Neural progenitor cell (in vitro differentiated cells): Measurements from ENCODE around the gene PROK1. TPM values are rescaled to one million over a fixed set of nuclear protein-coding genes. Genes with fewer than 3 reads are reported as not detected.
A peak's percentile ranks its signal among the peaks of the same experiment; 100 is the strongest.

Source experiments
- DNase-seq: peaks from one replicate; pipeline ENCODE4 v3.0.0-alpha.2; 2016; ENCODE audit warnings: low spot score
- H2AFZ ChIP-seq: fragments of 200-600 bp; sonication (generic); replicated peaks from 2 replicates; pipeline ENCODE4 v1.6.1; 2016; ENCODE audit warnings: antibody characterized with exemption
- H3F3A ChIP-seq: fragments of 200-600 bp; sonication (generic); 2 replicates; pipeline ENCODE4 v1.6.1; 2016; ENCODE audit warnings: antibody characterized with exemption, low read depth
- H3K27ac ChIP-seq: fragments of 200-600 bp; sonication (generic); 2 replicates; pipeline ENCODE4 v1.5.1; 2016; ENCODE audit warnings: mild to moderate bottlenecking
- H3K27me3 ChIP-seq: fragments of 200-600 bp; sonication (generic); 2 replicates; pipeline ENCODE4 v1.6.1; 2016; ENCODE audit warnings: mild to moderate bottlenecking, moderate library complexity
- H3K36me3 ChIP-seq: fragments of 200-600 bp; sonication (generic); 2 replicates; pipeline ENCODE4 v1.5.1; 2016
- H3K4me1 ChIP-seq: fragments of 200-600 bp; sonication (generic); 2 replicates; pipeline ENCODE4 v1.6.1; 2016; ENCODE audit warnings: mixed run types
- H3K4me2 ChIP-seq: fragments of 200-600 bp; sonication (generic); 2 replicates; pipeline ENCODE4 v1.6.1; 2016
- H3K4me3 ChIP-seq: fragments of 200-600 bp; sonication (generic); 2 replicates; pipeline ENCODE4 v1.5.1; 2016
- H3K79me2 ChIP-seq: fragments of 200-600 bp; sonication (generic); 2 replicates; pipeline ENCODE4 v1.6.1; 2016; ENCODE audit warnings: low read depth
- H3K9ac ChIP-seq: fragments of 200-600 bp; sonication (generic); 2 replicates; pipeline ENCODE4 v1.6.1; 2016
- H3K9me3 ChIP-seq: fragments of 200-600 bp; sonication (generic); 2 replicates; pipeline ENCODE4 v1.5.1; 2016; ENCODE audit warnings: low read depth
- H4K20me1 ChIP-seq: fragments of 200-600 bp; sonication (generic); 2 replicates; pipeline ENCODE4 v1.6.1; 2016; ENCODE audit warnings: low read depth
- H3K27ac Mint-ChIP-seq: 3 replicates; pipeline ENCODE4 v1.8.0; 2021; ENCODE audit warnings: mixed read lengths
- H3K27me3 Mint-ChIP-seq: 2 replicates; pipeline ENCODE4 v1.8.0; 2022; ENCODE audit warnings: low read depth, mild to moderate bottlenecking, inconsistent platforms, moderate library complexity, mixed read lengths; ENCODE audit not compliant: insufficient read depth
- H3K36me3 Mint-ChIP-seq: 3 replicates; pipeline ENCODE4 v1.8.0; 2021; ENCODE audit warnings: mixed read lengths
- H3K4me1 Mint-ChIP-seq: 3 replicates; pipeline ENCODE4 v1.8.0; 2021; ENCODE audit warnings: mixed read lengths
- H3K4me3 Mint-ChIP-seq: 3 replicates; pipeline ENCODE4 v1.8.0; 2021; ENCODE audit warnings: mild to moderate bottlenecking, moderate library complexity, mixed read lengths
- H3K9me3 Mint-ChIP-seq: 3 replicates; pipeline ENCODE4 v1.8.0; 2020; ENCODE audit warnings: mixed read lengths
- EZH2 ChIP-seq: fragments of 200-600 bp; sonication (generic); IDR thresholded peaks from 2 replicates; pipeline ENCODE4 v1.6.1; 2017; ENCODE audit warnings: antibody characterized with exemption, mild to moderate bottlenecking, moderate library complexity
- EZH2phosphoT487 ChIP-seq: fragments of 200-600 bp; sonication (generic); IDR thresholded peaks from 2 replicates; pipeline ENCODE4 v1.6.1; 2017; ENCODE audit warnings: antibody characterized with exemption
- total RNA-seq: library from RNA; depleted of rRNA; stranded (reverse); fragments of >200 nt; gene quantifications from 2 replicates; pipeline ENCODE4 v1.2.3, GENCODE V29; 2015; ENCODE audit warnings: low replicate concordance
- TF ChIP-seq, protein P1 (sequence below): fragments of 200-600 bp; sonication (generic); IDR thresholded peaks from 2 replicates; pipeline ENCODE4 v1.5.1; 2017; ENCODE audit warnings: antibody characterized with exemption, mild to moderate bottlenecking

The PROK1 gene
- total RNA-seq, 1 donor from 2014 or later: not detected

DNA sequence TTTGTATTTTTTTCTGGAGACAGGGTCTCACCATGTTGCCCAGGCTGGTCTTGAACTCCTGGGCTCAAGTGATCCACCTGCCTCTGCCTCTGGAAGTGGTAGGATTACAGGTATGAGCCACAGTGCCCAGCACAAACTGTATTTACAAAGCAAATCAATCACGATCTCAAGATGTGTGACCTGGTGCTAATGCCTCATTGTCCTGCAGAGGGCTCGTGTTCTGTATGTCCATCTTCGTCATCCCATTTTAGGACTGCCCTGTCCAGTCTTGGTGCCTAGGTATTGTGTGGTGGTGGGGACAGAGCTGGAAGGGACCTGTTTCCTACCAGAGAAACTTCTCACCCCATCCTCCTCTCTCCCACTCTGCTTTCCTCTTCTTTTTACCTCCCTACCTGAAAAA, 20.2 kb downstream of the PROK1 start:
- Mint-ChIP-seq H3K4me3 (no peak overlapping the region), H3K27ac (no peak overlapping the region), H3K27me3 (peaks cover 13% of the 10 kb centered on the region), H3K9me3 (no peaks in the 10 kb centered on the region), H3K36me3 (no peaks in the 10 kb centered on the region), H3K4me1 (peaks cover 7% of the 10 kb centered on the region)
- no peak overlapping the region for H3K4me3 ChIP-seq
- H4K20me1 ChIP-seq: no peaks in the 10 kb centered on the region
- H2AFZ ChIP-seq: no peak overlapping the region
- H3F3A ChIP-seq: no peaks in the 10 kb centered on the region
- no peaks in the 10 kb centered on the region for H3K27me3 ChIP-seq
- no peaks in the 10 kb centered on the region for H3K9me3 ChIP-seq
- no peaks in the 10 kb centered on the region for H3K4me1 ChIP-seq
- no peak overlapping the region for H3K9ac ChIP-seq
- TF ChIP-seq, protein P1, sequence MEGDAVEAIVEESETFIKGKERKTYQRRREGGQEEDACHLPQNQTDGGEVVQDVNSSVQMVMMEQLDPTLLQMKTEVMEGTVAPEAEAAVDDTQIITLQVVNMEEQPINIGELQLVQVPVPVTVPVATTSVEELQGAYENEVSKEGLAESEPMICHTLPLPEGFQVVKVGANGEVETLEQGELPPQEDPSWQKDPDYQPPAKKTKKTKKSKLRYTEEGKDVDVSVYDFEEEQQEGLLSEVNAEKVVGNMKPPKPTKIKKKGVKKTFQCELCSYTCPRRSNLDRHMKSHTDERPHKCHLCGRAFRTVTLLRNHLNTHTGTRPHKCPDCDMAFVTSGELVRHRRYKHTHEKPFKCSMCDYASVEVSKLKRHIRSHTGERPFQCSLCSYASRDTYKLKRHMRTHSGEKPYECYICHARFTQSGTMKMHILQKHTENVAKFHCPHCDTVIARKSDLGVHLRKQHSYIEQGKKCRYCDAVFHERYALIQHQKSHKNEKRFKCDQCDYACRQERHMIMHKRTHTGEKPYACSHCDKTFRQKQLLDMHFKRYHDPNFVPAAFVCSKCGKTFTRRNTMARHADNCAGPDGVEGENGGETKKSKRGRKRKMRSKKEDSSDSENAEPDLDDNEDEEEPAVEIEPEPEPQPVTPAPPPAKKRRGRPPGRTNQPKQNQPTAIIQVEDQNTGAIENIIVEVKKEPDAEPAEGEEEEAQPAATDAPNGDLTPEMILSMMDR: no peak
- TF ChIP-seq EZH2phosphoT487 (no peak), EZH2 (no peak)
- no peak overlapping the region for H3K27ac ChIP-seq
- DNase-seq: no peak
- H3K79me2 ChIP-seq: no peaks in the 10 kb centered on the region
- no peak overlapping the region for H3K4me2 ChIP-seq
- no peaks in the 10 kb centered on the region for H3K36me3 ChIP-seq

GRCh38 chr1:110472546-110472945, 21.6 kb downstream of the PROK1 start:
- Mint-ChIP-seq H3K27me3 (peaks cover 13% of the 10 kb centered on the region), H3K27ac (no peak overlapping the region), H3K9me3 (no peaks in the 10 kb centered on the region), H3K4me1 (peaks cover 4% of the 10 kb centered on the region), H3K4me3 (no peak overlapping the region), H3K36me3 (no peaks in the 10 kb centered on the region)
- Histone ChIP-seq H4K20me1 (no peaks in the 10 kb centered on the region), H3K4me1 (no peaks in the 10 kb centered on the region), H3K9ac (no peak overlapping the region), H3K79me2 (no peaks in the 10 kb centered on the region), H2AFZ (no peak overlapping the region), H3K27me3 (no peaks in the 10 kb centered on the region), H3K27ac (no peak overlapping the region), H3K4me2 (no peak overlapping the region), H3K9me3 (no peaks in the 10 kb centered on the region), H3F3A (no peaks in the 10 kb centered on the region), H3K4me3 (no peak overlapping the region), H3K36me3 (no peaks in the 10 kb centered on the region)
- DNase-seq: no peak
- no peak for TF ChIP-seq EZH2

- Histone ChIP-seq H3K9ac (no peak overlapping the region), H3K27me3 (no peaks in the 10 kb centered on the region), H3K4me3 (no peak overlapping the region), H3K79me2 (no peaks in the 10 kb centered on the region), H2AFZ (no peak overlapping the region), H3K36me3 (no peaks in the 10 kb centered on the region), H3K9me3 (no peaks in the 10 kb centered on the region), H3K4me2 (no peak overlapping the region), H3F3A (no peaks in the 10 kb centered on the region), H4K20me1 (no peaks in the 10 kb centered on the region), H3K4me1 (no peaks in the 10 kb centered on the region), H3K27ac (no peak overlapping the region)
- H3K27ac Mint-ChIP-seq: no peak overlapping the region
- peaks cover 7% of the 10 kb centered on the region for H3K4me1 Mint-ChIP-seq
- no peak for DNase-seq
- H3K9me3 Mint-ChIP-seq: no peaks in the 10 kb centered on the region
- no peak for TF ChIP-seq EZH2
- TF ChIP-seq EZH2phosphoT487: no peak
- TF ChIP-seq, protein P1: no peak
- H3K27me3 Mint-ChIP-seq: peaks cover 11% of the 10 kb centered on the region
- H3K4me3 Mint-ChIP-seq: no peak overlapping the region
- H3K36me3 Mint-ChIP-seq: no peaks in the 10 kb centered on the region
Observed at GRCh38 chr1:110474444-110474843, 23.5 kb downstream of the PROK1 start.

DNA sequence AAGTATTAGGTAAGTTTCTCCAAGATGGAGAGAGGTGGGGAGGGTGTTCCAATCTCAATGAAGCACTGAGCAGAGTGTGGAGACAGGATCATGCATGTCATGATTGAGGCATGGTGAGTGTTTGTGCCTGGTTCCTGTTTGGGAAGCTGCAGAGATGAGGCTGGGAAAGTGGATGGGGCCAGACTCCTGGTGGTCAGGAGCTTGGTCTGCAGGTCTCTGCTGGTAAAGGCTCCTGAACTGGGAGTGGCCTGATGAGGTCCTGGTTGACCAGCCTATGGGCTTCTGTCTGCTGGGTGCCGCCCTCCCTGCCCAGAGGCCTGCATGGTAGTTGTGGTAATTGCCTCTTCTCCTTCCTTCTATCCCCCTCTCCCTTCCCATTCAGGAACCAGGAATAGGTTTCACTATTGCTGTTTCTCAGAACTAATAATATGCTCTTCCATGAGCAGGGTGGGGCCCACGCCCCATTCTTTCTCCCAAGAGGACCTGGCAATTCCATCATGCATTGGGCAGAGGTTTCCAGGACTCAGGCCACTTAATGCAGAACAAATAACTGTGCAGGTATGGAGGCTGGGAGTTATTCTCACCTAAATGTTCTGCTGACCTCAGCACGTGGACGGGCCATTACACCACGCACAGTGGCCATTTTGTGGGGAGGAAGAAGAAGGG, 24.5 kb downstream of the PROK1 start:
- Histone ChIP-seq H3K4me1 (no peaks in the 10 kb centered on the region), H3K36me3 (no peaks in the 10 kb centered on the region), H2AFZ (no peak overlapping the region), H3K4me2 (no peak overlapping the region), H3K27ac (no peak overlapping the region), H3K27me3 (no peaks in the 10 kb centered on the region), H3K9me3 (no peaks in the 10 kb centered on the region), H3K79me2 (no peaks in the 10 kb centered on the region), H3K4me3 (no peak overlapping the region), H4K20me1 (no peaks in the 10 kb centered on the region), H3F3A (no peaks in the 10 kb centered on the region), H3K9ac (no peak overlapping the region)
- Mint-ChIP-seq H3K4me1 (peaks cover 7% of the 10 kb centered on the region), H3K9me3 (no peaks in the 10 kb centered on the region), H3K27me3 (peaks cover 13% of the 10 kb centered on the region), H3K27ac (peak overlapping the region; percentile 6), H3K36me3 (no peaks in the 10 kb centered on the region), H3K4me3 (no peak overlapping the region)
- TF ChIP-seq EZH2phosphoT487 (no peak), EZH2 (no peak)
- TF ChIP-seq, protein P1: no peak
- DNase-seq: no peak
